ENCODE results near the gene ITIH3. TPM values are rescaled to one million over a fixed set of nuclear protein-coding genes. Genes with fewer than 3 reads are reported as not detected.

ITIH3 gene
- total RNA-seq, 1 donor from 2014 or later: 0.16 TPM

- no peak overlapping the region for H3K9ac ChIP-seq (ENCODE audit: low read length)
- Mint-ChIP-seq H3K27me3 (ENCODE audit: low read depth, unreplicated experiment) (peaks cover 62% of the 10 kb centered on the region), H3K4me1 (ENCODE audit: low read depth, unreplicated experiment) (no peaks in the 10 kb centered on the region), H3K4me3 (ENCODE audit: unreplicated experiment) (no peak overlapping the region), H3K9me3 (ENCODE audit: unreplicated experiment) (peaks cover 3% of the 10 kb centered on the region), H3K36me3 (ENCODE audit: low read depth, unreplicated experiment) (no peaks in the 10 kb centered on the region), H3K27ac (ENCODE audit: unreplicated experiment) (no peak overlapping the region)
- H4K20me1 ChIP-seq (ENCODE audit: insufficient read depth, low read length): no peaks in the 10 kb centered on the region
- H2AFZ ChIP-seq (ENCODE audit: low read depth, low read length): no peak overlapping the region
- no peak overlapping the region for H3K4me3 ChIP-seq (ENCODE audit: insufficient read depth, low read depth, low read length)
- no peaks in the 10 kb centered on the region for H3K9me3 ChIP-seq (ENCODE audit: insufficient read depth, low read depth, low read length)
- H3K79me2 ChIP-seq (ENCODE audit: insufficient read depth, low read length): no peaks in the 10 kb centered on the region
- no peak overlapping the region for H3K27ac ChIP-seq (ENCODE audit: low read depth, low read length)
- TF ChIP-seq, protein P1, sequence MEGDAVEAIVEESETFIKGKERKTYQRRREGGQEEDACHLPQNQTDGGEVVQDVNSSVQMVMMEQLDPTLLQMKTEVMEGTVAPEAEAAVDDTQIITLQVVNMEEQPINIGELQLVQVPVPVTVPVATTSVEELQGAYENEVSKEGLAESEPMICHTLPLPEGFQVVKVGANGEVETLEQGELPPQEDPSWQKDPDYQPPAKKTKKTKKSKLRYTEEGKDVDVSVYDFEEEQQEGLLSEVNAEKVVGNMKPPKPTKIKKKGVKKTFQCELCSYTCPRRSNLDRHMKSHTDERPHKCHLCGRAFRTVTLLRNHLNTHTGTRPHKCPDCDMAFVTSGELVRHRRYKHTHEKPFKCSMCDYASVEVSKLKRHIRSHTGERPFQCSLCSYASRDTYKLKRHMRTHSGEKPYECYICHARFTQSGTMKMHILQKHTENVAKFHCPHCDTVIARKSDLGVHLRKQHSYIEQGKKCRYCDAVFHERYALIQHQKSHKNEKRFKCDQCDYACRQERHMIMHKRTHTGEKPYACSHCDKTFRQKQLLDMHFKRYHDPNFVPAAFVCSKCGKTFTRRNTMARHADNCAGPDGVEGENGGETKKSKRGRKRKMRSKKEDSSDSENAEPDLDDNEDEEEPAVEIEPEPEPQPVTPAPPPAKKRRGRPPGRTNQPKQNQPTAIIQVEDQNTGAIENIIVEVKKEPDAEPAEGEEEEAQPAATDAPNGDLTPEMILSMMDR (IDR thresholded peaks at IDR 0.05; ENCODE audit: insufficient read depth, low read depth, low read length): no peak
- no peak for TF ChIP-seq EZH2 (IDR thresholded peaks at IDR 0.05; ENCODE audit: insufficient read depth, low read length)
- H3K27me3 ChIP-seq (ENCODE audit: insufficient read depth, low read length): peaks cover 15% of the 10 kb centered on the region
- no peaks in the 10 kb centered on the region for H3K4me1 ChIP-seq (ENCODE audit: insufficient read depth, low read length)
- DNase-seq (ENCODE audit: low read depth) (no peak), FAIRE-seq (no peak)
- no peaks in the 10 kb centered on the region for H3K36me3 ChIP-seq (ENCODE audit: insufficient read depth, low read length)
- H3K4me2 ChIP-seq (ENCODE audit: low read length): no peak overlapping the region
Measured at GRCh38 chr3:52779011-52779836, 15.4 kb upstream of the ITIH3 start.

GRCh38 chr3:52779837-52780585, 14.6 kb upstream of the ITIH3 start:
- TF ChIP-seq EZH2 (IDR thresholded peaks at IDR 0.05; ENCODE audit: insufficient read depth, low read length): no peak
- TF ChIP-seq, protein P1 (IDR thresholded peaks at IDR 0.05; ENCODE audit: insufficient read depth, low read depth, low read length): no peak
- Mint-ChIP-seq H3K27me3 (ENCODE audit: low read depth, unreplicated experiment) (peaks cover 62% of the 10 kb centered on the region), H3K4me3 (ENCODE audit: unreplicated experiment) (no peak overlapping the region), H3K4me1 (ENCODE audit: low read depth, unreplicated experiment) (no peaks in the 10 kb centered on the region), H3K36me3 (ENCODE audit: low read depth, unreplicated experiment) (no peaks in the 10 kb centered on the region), H3K27ac (ENCODE audit: unreplicated experiment) (no peak overlapping the region), H3K9me3 (ENCODE audit: unreplicated experiment) (peaks cover 5% of the 10 kb centered on the region)
- Histone ChIP-seq H3K36me3 (ENCODE audit: insufficient read depth, low read length) (no peaks in the 10 kb centered on the region), H3K4me3 (ENCODE audit: insufficient read depth, low read depth, low read length) (no peak overlapping the region), H3K9me3 (ENCODE audit: insufficient read depth, low read depth, low read length) (no peaks in the 10 kb centered on the region), H3K27ac (ENCODE audit: low read depth, low read length) (no peak overlapping the region), H2AFZ (ENCODE audit: low read depth, low read length) (no peak overlapping the region), H3K4me2 (ENCODE audit: low read length) (no peak overlapping the region), H4K20me1 (ENCODE audit: insufficient read depth, low read length) (no peaks in the 10 kb centered on the region), H3K79me2 (ENCODE audit: insufficient read depth, low read length) (no peaks in the 10 kb centered on the region), H3K27me3 (ENCODE audit: insufficient read depth, low read length) (peaks cover 15% of the 10 kb centered on the region), H3K9ac (ENCODE audit: low read length) (no peak overlapping the region), H3K4me1 (ENCODE audit: insufficient read depth, low read length) (no peaks in the 10 kb centered on the region)
- DNase-seq (ENCODE audit: low read depth) (no peak), FAIRE-seq (no peak)
